ENCODE results near the gene HECTD1.
"Not testable (repeated sequence)": the region's sequence is repeated elsewhere in the genome, so short reads cannot be mapped to it uniquely, and the experiment has no call there.

HECTD1 gene

DNA sequence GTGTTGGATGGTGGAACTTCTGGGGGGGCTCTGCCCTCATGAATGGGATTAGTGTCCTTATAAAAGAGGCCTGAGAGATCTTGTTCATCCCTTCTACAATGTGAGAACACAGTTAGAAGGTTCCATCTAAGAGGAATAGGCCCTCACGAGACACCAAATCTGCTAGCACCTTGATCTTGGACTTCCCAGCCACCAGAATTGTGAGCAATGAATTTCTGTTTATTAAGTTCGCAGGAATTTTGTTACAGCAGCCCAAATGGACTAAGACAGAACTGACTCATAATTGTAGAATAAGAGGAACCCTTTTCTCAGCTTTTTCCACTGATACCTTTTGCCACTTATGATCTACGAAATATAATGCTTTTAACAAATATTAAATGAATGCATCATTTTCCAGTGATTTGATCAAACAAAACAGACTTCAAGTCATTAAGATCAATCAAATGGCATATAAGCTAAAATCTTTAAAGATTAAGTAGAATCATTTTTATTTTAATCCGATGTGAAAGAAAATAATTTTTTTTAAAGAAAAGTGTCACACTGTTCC, 68.2 kb downstream of the HECTD1 start:
- DNase-seq = no peak

DNA sequence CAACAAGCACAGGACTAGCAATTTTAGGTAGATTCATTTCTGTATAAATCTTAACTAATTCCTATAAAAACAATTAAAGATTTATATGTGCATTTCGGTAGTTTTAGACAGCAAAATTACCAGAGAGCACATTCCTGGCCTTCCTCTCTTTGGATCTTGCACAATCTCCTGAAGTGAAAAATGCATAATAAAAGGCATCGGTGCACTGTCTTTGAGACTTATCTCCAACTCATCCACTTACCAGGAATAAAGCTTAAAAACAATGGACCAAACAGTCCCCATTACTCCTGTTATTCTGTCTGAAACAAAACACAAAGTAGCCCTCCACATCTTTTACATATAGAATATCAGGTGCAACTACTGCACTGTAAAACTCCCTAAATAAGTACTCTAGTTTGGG, 69.3 kb downstream of the HECTD1 start:
- DNase-seq = no peak

- DNase-seq = no peak
These were observed 70.2 kb downstream of the HECTD1 start for GRCh38 chr14:31137214-31137889.

DNA sequence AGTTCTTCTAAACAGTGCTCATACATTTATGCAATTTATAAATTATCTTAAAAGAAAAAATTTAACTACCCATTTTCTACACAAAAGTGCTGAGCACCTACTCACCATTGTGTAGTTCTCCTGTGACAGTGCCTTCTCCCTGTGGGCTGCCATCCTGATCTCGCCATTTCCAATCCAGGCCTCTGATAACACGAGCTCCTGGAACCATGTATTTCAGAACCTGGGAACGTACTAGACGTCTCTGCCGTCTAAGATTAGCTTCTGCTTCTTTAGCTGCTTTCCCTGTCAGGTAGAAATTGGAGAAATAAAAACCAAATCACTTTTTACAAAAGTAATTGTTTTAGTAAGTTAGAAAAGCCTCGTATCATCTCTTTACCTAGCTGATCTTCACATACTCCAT, 74.5 kb downstream of the HECTD1 start:
- no peak for DNase-seq

DNA sequence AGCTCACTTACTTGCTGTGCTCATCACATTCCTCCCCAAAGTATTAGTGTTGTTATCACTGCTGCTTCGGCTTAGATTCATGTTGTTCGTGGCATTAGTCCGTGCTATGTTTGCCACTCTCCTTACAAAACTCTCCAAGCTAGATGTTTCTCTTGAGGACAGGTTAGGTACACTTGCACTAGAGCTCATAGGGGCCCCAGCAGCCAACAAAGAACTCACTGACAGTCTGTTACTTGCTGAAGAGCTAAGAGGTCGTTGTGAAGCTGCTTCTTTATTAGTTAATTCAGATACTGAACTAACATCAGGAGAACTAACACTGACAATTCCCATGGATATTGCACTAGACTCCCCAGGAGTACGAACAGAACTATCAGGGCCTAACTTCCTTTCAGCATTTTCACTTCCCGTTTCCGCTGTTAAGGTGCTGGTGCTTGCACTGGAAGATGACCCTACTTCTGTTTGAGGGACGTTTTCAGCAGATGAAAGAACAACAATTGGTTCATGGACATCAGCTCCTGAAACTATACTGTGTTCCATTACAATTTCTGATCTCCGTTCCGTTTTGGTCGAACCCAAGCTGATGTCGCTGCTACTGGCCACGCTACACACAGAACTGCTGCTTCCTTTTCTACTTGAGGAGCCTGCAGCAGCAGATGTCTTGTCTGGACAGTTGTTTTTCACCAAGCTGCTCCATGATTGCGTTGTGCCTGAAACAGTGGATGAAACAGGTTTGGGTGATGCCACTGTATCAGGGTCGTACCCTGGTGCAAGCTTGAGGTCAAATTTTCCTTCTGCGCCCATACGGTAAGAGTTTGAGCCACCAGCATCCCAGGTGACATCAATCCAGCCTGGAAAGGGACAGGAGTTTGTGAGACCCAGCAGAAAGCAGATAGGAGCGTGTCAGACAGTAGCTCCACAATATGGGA, 78.7 kb downstream of the HECTD1 start:
- no peak for DNase-seq

- no peak for DNase-seq
These were observed 79.9 kb downstream of the HECTD1 start for GRCh38 chr14:31127690-31128089.

GRCh38 chr14:31126680-31127079, 80.9 kb downstream of the HECTD1 start:
- DNase-seq = no peak

- no peak for DNase-seq
These were observed 82.4 kb downstream of the HECTD1 start for GRCh38 chr14:31125231-31125630.

GRCh38 chr14:31124197-31124596, 83.4 kb downstream of the HECTD1 start:
- DNase-seq = peak; percentile 72

- no peak for DNase-seq
These were observed 84.7 kb downstream of the HECTD1 start for GRCh38 chr14:31122921-31123320.

GRCh38 chr14:31122098-31122611, 85.4 kb downstream of the HECTD1 start:
- DNase-seq = peak; percentile 2

GRCh38 chr14:31118892-31119291, 88.7 kb downstream of the HECTD1 start:
- peak; percentile 24 for DNase-seq

- DNase-seq = no peak
These were observed 93.8 kb downstream of the HECTD1 start for GRCh38 chr14:31113794-31114193.

DNA sequence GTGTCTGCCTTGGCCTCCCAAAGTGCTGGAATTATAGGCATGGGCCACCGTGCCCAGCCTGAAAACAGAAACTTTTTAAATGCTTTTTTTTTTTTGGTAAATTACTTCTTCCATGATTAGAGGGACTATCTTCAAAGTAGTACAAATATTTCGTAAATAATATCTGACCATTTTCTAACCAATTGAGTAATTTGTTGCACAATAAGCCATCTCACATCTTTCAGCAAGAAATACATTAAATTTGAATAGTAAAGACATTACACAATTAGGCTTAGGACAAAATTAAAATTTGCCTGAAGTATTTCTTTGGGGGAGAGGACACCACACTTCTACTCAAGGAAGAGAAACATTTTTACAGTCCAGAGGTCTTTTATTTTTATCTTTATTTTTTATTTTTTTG, 96.7 kb downstream of the HECTD1 start:
- DNase-seq = no peak

DNA sequence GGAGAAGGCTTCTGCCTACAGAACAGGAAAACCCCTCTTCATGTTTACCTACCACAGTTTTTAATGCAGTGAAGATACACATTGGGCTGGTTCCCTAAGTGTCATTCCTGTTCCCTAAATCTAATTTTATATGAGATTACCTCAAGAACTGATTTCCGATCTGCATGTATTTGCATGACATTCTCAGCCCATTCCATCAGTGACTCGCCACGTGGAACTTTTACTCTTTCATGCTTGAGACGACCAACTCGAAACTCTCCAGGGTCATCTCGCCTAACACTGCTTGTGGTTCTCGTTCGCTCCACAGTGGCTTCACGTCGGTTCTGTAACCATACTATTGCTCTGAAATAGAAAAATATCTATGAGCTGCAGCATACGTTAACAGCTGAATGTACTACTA, 98.3 kb downstream of the HECTD1 start:
- DNase-seq = no peak

- DNase-seq = no peak
These were observed 100.8 kb downstream of the HECTD1 start for GRCh38 chr14:31106768-31107167.

- no peak for DNase-seq
These were observed 110.5 kb downstream of the HECTD1 start for GRCh38 chr14:31097081-31097480.

DNA sequence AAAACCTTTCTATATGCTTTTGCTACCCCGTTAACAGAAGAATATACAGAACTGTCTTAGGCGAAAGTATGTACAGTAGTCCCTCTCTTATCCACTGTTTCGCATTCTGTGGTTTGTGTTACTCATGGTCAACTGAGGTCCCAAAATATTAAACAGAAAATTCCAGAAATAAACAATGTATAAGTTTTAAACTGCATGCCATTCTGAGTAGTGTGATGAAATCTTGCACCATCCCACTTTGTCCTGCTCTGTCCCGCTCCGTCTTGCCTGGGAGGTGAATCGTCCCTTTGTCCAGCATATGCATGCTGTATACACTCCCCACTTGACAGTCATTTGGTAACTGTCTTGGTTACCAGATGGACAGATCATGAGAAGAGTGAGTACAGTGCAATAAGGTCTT, 111.3 kb downstream of the HECTD1 start:
- peak; percentile 66 for DNase-seq

GRCh38 chr14:31095817-31096216, 111.8 kb downstream of the HECTD1 start:
- DNase-seq = not testable (repeated sequence)

DNA sequence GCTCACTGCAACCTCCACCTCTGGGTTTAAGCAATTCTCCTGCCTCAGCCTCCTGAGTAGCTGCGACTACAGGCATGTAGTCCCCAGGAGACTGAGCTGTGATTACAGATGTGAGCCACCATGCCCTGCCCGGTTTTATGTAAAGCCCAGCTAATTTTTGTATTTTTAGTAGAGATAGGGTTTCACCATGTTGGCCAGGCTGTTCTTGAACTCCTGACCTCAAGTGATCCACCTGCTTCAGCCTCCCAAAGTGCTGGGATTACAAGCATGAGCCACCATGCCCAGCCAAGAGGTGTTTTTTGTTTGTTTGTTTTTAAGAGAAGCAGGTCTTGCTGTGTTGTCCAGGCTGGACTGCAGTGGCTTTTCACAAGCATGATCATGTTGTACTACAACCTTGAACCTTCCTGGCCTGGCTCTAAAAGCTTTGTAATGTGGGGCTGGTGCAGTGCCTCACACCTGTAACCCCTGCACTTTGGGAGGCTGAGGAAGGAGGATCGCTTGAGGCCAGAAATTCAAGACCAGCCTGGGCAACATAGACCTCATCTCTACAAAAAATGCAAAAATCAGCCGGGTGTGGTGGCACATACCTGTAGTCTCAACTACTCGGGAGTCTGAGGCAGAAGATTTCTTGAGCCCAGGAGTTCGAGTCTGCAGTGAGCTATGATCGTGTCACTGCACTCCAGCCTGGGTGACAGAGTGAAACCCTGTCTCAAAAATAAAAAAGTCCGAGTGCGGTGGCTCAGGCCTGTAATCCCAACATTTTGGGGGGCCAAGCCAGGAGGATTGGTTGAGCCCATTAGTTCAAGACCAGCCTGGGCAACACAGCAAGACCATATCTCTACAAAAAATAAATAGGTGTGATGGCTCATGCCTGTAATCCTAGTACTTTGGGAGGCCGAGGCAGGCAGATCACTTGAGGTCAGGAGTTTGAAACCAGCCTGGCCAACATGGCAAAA, 113.4 kb downstream of the HECTD1 start:
- DNase-seq = not testable (repeated sequence)

DNA sequence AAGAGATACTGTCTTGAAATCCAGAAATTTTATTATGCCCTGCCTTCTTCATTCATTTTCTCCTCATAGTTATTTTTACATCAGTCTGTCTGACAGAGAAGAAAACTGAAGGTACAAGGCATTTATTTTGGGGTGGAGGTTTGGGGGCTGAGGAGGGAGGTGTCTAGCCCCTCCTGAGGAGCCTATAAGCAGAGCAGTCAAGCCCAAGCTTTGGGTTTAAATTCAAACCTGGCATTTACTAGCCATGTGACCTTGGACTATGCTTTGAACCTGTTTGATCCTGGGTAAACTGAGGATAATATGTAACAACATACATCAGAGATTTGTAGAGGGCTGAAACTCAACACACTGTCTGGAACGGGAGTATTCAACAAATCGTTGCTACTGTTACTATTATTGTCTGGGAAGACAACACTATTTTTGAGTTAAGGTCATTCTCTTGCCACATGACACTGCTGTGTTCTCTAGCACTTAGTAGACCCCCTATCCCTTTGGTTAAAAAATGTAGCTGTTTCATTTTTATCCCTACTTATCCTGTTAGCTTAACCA, 115.4 kb downstream of the HECTD1 start:
- DNase-seq = no peak
